ENCODE measurements around the gene PLEKHB1.
"Not testable (repeated sequence)": the region's sequence is repeated elsewhere in the genome, so short reads cannot be mapped to it uniquely, and the experiment has no call there.

PLEKHB1 gene

GRCh38 chr11:73663604-73664495, 17.5 kb downstream of the PLEKHB1 start:
- no peak for DNase-seq (ENCODE audit: extremely low spot score)
- TF ChIP-seq HDGF (IDR thresholded peaks at IDR 0.05; ENCODE audit: borderline replicate concordance): no peak
- CTCF ChIA-PET: interaction anchor here (1.2 to 5.1 kb wide), 2 partner anchors 39 to 185 kb away, joined by 3 to 42 read pairs; no protein-coding TSS in a partner anchor
- POLR2A ChIA-PET: no interaction called here

GRCh38 chr11:73664877-73665276, 18.5 kb downstream of the PLEKHB1 start:
- TF ChIP-seq L3MBTL2 (conservative IDR thresholded peaks at IDR 0.05) (no peak), FOXM1 (IDR thresholded peaks at IDR 0.05; ENCODE audit: borderline replicate concordance) (no peak), TARDBP (IDR thresholded peaks at IDR 0.05) (no peak), ELF4 (IDR thresholded peaks at IDR 0.05) (no peak), HDGF (IDR thresholded peaks at IDR 0.05; ENCODE audit: borderline replicate concordance) (no peak), FOXK2 (IDR thresholded peaks at IDR 0.05) (no peak), BHLHE40 (IDR thresholded peaks at IDR 0.05; ENCODE audit: borderline replicate concordance) (no peak), CTBP1 (IDR thresholded peaks at IDR 0.05; ENCODE audit: borderline replicate concordance) (no peak), NFRKB (IDR thresholded peaks at IDR 0.05) (no peak), SUZ12 (IDR thresholded peaks at IDR 0.05) (no peak), FOXA1 (IDR thresholded peaks at IDR 0.05) (no peak), LEF1 (IDR thresholded peaks at IDR 0.05; ENCODE audit: borderline replicate concordance) (no peak), ZNF384 (IDR thresholded peaks at IDR 0.05) (no peak), PKNOX1 (IDR thresholded peaks at IDR 0.05) (no peak), SP1 (IDR thresholded peaks at IDR 0.05) (no peak), ARNT (IDR thresholded peaks at IDR 0.05) (no peak)
- DNase-seq (ENCODE audit: extremely low spot score): no peak
- ChIA-PET CTCF (no interaction called here), POLR2A (no interaction called here)

GRCh38 chr11:73667891-73668290, 21.5 kb downstream of the PLEKHB1 start:
- no peak for DNase-seq (ENCODE audit: extremely low spot score)
- POLR2A ChIA-PET: no interaction called here
- TF ChIP-seq NFRKB (IDR thresholded peaks at IDR 0.05) (no peak), PKNOX1 (IDR thresholded peaks at IDR 0.05) (no peak), FOXM1 (IDR thresholded peaks at IDR 0.05; ENCODE audit: borderline replicate concordance) (no peak), FOXA1 (IDR thresholded peaks at IDR 0.05) (no peak), SUZ12 (IDR thresholded peaks at IDR 0.05) (no peak), HDGF (IDR thresholded peaks at IDR 0.05; ENCODE audit: borderline replicate concordance) (no peak), L3MBTL2 (conservative IDR thresholded peaks at IDR 0.05) (no peak), LEF1 (IDR thresholded peaks at IDR 0.05; ENCODE audit: borderline replicate concordance) (no peak), CTBP1 (IDR thresholded peaks at IDR 0.05; ENCODE audit: borderline replicate concordance) (no peak), ZNF384 (IDR thresholded peaks at IDR 0.05) (no peak), TARDBP (IDR thresholded peaks at IDR 0.05) (no peak), BHLHE40 (IDR thresholded peaks at IDR 0.05; ENCODE audit: borderline replicate concordance) (no peak), FOXK2 (IDR thresholded peaks at IDR 0.05) (no peak), ELF4 (IDR thresholded peaks at IDR 0.05) (no peak), SP1 (IDR thresholded peaks at IDR 0.05) (no peak), ARNT (IDR thresholded peaks at IDR 0.05) (no peak)
- CTCF ChIA-PET: no interaction called here

DNA sequence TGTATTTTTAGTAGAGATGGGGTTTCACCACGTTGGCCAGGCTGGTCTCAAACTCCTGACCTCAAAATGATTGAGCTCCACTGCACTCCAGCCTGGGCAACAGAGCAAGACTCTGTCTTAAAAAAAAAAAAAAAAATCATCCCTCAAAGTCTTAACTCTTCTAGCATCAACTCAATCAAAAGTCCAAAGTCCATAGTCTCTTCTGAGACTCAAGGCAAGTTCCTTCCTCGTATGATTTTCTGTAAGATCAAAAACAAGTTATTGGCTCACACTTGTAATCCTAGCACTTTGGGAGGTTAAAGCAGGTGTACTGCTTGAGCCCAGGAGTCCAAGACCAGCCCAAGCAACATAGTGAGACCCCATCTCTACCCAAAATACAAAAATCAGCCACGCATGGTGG, 24.4 kb downstream of the PLEKHB1 start:
- no peak for DNase-seq (ENCODE audit: extremely low spot score)
- POLR2A ChIA-PET: interaction anchor here (1.3 kb wide), 1 partner anchor 109 kb away, joined by 3 read pairs; no protein-coding TSS in a partner anchor
- TF ChIP-seq HDGF (IDR thresholded peaks at IDR 0.05; ENCODE audit: borderline replicate concordance) (no peak), PKNOX1 (IDR thresholded peaks at IDR 0.05) (no peak), NFRKB (IDR thresholded peaks at IDR 0.05) (no peak), BHLHE40 (IDR thresholded peaks at IDR 0.05; ENCODE audit: borderline replicate concordance) (no peak), SP1 (IDR thresholded peaks at IDR 0.05) (no peak), FOXM1 (IDR thresholded peaks at IDR 0.05; ENCODE audit: borderline replicate concordance) (no peak), ZNF384 (IDR thresholded peaks at IDR 0.05) (no peak), ARNT (IDR thresholded peaks at IDR 0.05) (no peak), SUZ12 (IDR thresholded peaks at IDR 0.05) (no peak), FOXK2 (IDR thresholded peaks at IDR 0.05) (no peak), CTBP1 (IDR thresholded peaks at IDR 0.05; ENCODE audit: borderline replicate concordance) (no peak), ELF4 (IDR thresholded peaks at IDR 0.05) (no peak), FOXA1 (IDR thresholded peaks at IDR 0.05) (no peak)
- CTCF ChIA-PET: no interaction called here

- POLR2A ChIA-PET: interaction anchor here (1.3 kb wide), 1 partner anchor 108 kb away, joined by 3 read pairs; no protein-coding TSS in a partner anchor
- CTCF ChIA-PET: interaction anchor here (1.5 kb wide), 1 partner anchor 11 kb away, joined by 3 read pairs; no protein-coding TSS in a partner anchor
- TF ChIP-seq FOXK2 (IDR thresholded peaks at IDR 0.05): no peak
- TF ChIP-seq FOXM1 (IDR thresholded peaks at IDR 0.05; ENCODE audit: borderline replicate concordance): no peak
- TF ChIP-seq L3MBTL2 (conservative IDR thresholded peaks at IDR 0.05): no peak
- TF ChIP-seq CTBP1 (IDR thresholded peaks at IDR 0.05; ENCODE audit: borderline replicate concordance): no peak
- TF ChIP-seq LEF1 (IDR thresholded peaks at IDR 0.05; ENCODE audit: borderline replicate concordance): no peak
- no peak for TF ChIP-seq ELF4 (IDR thresholded peaks at IDR 0.05)
- no peak for TF ChIP-seq NFRKB (IDR thresholded peaks at IDR 0.05)
- no peak for DNase-seq (ENCODE audit: extremely low spot score)
These were observed 25.3 kb downstream of the PLEKHB1 start for GRCh38 chr11:73671701-73672100.

- CTCF ChIA-PET; DNase-seq (ENCODE audit: extremely low spot score); POLR2A ChIA-PET: not testable (repeated sequence)
These were observed 30.2 kb downstream of the PLEKHB1 start for GRCh38 chr11:73676552-73676951.

Measured in HEK293T (cell line).